ENCODE results near the gene SIRT3. TPM values are rescaled to one million over a fixed set of nuclear protein-coding genes. Genes with fewer than 3 reads are reported as not detected.
A peak's percentile ranks its signal among the peaks of the same experiment; 100 is the strongest.
"Not testable (repeated sequence)": the region's sequence is repeated elsewhere in the genome, so short reads cannot be mapped to it uniquely, and the experiment has no call there.

Gene SIRT3
- total and polyA plus RNA-seq, 2 experiments from 2014 or later: 14.9 to 15.5 TPM

DNA sequence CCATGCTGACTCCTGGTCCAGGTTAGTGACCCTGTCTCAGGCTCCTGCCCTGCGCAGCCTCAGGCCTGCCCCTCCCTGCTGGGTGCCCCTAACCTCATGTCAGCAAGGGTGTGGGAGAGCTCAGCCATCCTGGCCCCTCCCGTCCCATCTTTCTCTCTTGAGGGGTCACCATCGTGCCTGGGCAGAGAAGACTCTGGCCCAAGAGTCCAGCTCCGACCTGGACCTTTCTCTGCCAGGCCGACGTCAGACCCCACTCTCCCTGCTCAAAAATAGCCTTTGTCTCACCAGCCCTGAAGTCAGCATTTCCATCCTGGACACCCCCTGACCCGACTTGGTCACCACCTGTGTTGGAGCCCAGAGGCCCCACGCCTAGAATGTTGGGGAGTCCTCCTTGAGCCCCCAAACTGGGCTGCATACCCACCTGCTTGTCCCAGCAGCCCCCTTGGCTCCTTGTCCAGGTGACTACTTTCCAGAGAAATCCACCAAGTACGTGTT lies 38.4 kb downstream of the SIRT3 start:
- Histone ChIP-seq H4K20me1 (ENCODE audit: insufficient read depth) (no peaks in the 10 kb centered on the region), H3K27ac (no peak overlapping the region), H3K9me2 (ENCODE audit: insufficient read depth) (no peaks in the 10 kb centered on the region), H3K36me3 (ENCODE audit: low read depth) (no peaks in the 10 kb centered on the region; the same call in 1 of the 2 replicates), H3K27me3 (replicated peaks; ENCODE audit: insufficient read depth) (no peaks in the 10 kb centered on the region), H3K9ac (no peak overlapping the region), H2AFZ (no peak overlapping the region), H3F3A (ENCODE audit: insufficient read depth) (peaks cover 18% of the 10 kb centered on the region; the same call in 1 of the 2 replicates), H3K4me1 (ENCODE audit: insufficient read depth) (no peaks in the 10 kb centered on the region), H3K79me2 (ENCODE audit: insufficient read depth) (peaks cover 11% of the 10 kb centered on the region), H3K4me3 (no peak overlapping the region), H3K4me2 (ENCODE audit: unreplicated experiment) (no peak overlapping the region), H3K9me3 (ENCODE audit: low read depth) (no peaks in the 10 kb centered on the region)
- DNase-seq: no peak
- 62 to 80% methylated on average over 8 to 9 of the region's 9 CpGs for WGBS, 2 experiments (ENCODE audit: low coverage in 1 of 2, low lambda C conversion rate in 2 of 2, missing lambda C conversion rate in 2 of 2)
- TF ChIP-seq EZH2phosphoT487 (IDR thresholded peaks at IDR 0.05; ENCODE audit: insufficient read depth, low read depth) (no peak), EZH2 (IDR thresholded peaks at IDR 0.05; ENCODE audit: insufficient read depth, poor library complexity, severe bottlenecking) (no peak)
- in situ Hi-C loops (cut with MboI): no loop called here

DNA sequence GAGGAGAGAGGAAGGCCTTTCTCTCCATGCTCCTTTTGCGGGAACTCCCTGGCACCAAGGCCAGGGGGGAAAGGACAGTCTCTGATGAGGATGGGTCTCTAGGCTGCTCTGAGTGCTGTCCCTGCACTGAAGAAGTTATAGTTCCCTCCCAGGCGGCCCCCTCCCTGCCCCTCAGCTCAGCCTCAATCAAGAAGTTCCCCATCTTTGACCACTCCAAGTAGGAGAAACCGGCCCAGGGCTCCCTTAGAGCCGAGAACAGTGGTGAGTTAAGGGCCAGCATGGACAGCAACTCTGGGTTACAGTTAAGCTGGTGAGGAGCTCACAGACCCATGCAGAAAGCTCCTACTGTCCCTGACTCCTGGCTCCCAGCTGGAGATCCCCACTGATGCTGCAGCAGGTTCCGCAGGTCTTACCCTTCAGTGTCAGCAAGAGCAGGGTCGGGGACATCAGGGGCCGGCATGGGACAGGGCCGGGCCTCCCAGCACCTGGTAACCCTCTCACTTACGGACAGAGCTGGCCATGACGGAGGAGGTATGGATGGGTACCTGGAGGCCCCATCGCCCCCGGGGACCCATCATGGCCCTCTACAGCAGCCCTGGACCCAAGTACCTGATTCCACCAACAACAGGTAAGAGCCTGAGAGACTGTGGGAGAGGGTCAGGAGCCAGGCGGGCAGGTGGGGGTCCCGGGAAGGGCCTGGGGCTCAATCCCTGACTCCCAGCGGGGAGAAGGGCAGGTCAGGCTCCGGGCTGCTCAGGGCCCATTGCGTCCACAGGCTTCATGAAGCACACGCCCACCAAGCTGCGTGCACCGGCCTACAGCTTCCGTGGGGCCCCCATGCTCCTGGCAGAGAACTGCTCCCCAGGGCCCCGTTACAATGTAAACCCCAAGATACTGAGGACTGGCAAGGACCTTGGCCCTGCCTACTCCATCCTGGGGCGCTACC lies 39.1 kb downstream of the SIRT3 start:
- no peaks in the 10 kb centered on the region for H4K20me1 ChIP-seq (ENCODE audit: insufficient read depth)
- no peaks in the 10 kb centered on the region for H3K27me3 ChIP-seq (replicated peaks; ENCODE audit: insufficient read depth)
- no peak for TF ChIP-seq EZH2 (IDR thresholded peaks at IDR 0.05; ENCODE audit: insufficient read depth, poor library complexity, severe bottlenecking)
- no peak for TF ChIP-seq EZH2phosphoT487 (IDR thresholded peaks at IDR 0.05; ENCODE audit: insufficient read depth, low read depth)
- no peak overlapping the region for H3K9ac ChIP-seq
- 52 to 53% methylated on average over 20 to 22 of the region's 23 CpGs for WGBS, 2 experiments (ENCODE audit: low coverage in 1 of 2, low lambda C conversion rate in 2 of 2, missing lambda C conversion rate in 2 of 2)
- H3F3A ChIP-seq (ENCODE audit: insufficient read depth): peaks cover 11% of the 10 kb centered on the region; the same call in 1 of the 2 replicates
- no peak overlapping the region for H2AFZ ChIP-seq
- H3K4me2 ChIP-seq (ENCODE audit: unreplicated experiment): no peak overlapping the region
- H3K4me3 ChIP-seq: no peak overlapping the region
- no peaks in the 10 kb centered on the region; the same call in 1 of the 2 replicates for H3K36me3 ChIP-seq (ENCODE audit: low read depth)
- H3K9me2 ChIP-seq (ENCODE audit: insufficient read depth): no peaks in the 10 kb centered on the region
- DNase-seq: peak; percentile 37
- in situ Hi-C loops (cut with MboI): no loop called here
- no peak overlapping the region for H3K27ac ChIP-seq
- no peaks in the 10 kb centered on the region for H3K4me1 ChIP-seq (ENCODE audit: insufficient read depth)
- no peaks in the 10 kb centered on the region for H3K9me3 ChIP-seq (ENCODE audit: low read depth)
- H3K79me2 ChIP-seq (ENCODE audit: insufficient read depth): peaks cover 4% of the 10 kb centered on the region

DNA sequence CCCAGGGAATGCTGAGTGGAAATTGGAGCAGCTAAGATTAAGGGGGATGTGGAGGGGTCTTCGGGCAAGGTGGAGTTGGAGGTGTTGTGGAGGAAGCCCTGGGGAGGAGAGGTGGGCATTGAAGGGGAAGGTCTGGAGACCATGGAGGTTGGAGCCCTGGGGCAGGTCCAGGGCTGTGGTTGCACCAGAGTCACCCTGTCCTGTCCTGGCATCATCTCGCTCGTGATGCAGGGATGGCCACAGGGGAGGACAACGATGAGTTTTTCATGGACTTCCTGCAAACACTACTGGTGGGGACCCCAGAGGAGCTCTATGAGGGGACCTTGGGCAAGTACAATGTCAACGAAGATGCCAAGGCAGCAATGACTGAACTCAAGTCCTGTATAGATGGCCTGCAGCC lies 42.7 kb downstream of the SIRT3 start:
- H3K27ac ChIP-seq; H3K27me3 ChIP-seq (replicated peaks; ENCODE audit: insufficient read depth); H3K9me2 ChIP-seq (ENCODE audit: insufficient read depth); H3K36me3 ChIP-seq (ENCODE audit: low read depth); H3K9me3 ChIP-seq (ENCODE audit: low read depth); H3F3A ChIP-seq (ENCODE audit: insufficient read depth); H3K9ac ChIP-seq; H2AFZ ChIP-seq; H4K20me1 ChIP-seq (ENCODE audit: insufficient read depth); DNase-seq; in situ Hi-C loops (cut with MboI); H3K79me2 ChIP-seq (ENCODE audit: insufficient read depth); H3K4me1 ChIP-seq (ENCODE audit: insufficient read depth); H3K4me3 ChIP-seq; H3K4me2 ChIP-seq (ENCODE audit: unreplicated experiment): not testable (repeated sequence)
- 51 to 55% methylated on average over 5 of the region's 5 CpGs for WGBS, 2 experiments (ENCODE audit: low coverage in 1 of 2, low lambda C conversion rate in 2 of 2, missing lambda C conversion rate in 2 of 2)

DNA sequence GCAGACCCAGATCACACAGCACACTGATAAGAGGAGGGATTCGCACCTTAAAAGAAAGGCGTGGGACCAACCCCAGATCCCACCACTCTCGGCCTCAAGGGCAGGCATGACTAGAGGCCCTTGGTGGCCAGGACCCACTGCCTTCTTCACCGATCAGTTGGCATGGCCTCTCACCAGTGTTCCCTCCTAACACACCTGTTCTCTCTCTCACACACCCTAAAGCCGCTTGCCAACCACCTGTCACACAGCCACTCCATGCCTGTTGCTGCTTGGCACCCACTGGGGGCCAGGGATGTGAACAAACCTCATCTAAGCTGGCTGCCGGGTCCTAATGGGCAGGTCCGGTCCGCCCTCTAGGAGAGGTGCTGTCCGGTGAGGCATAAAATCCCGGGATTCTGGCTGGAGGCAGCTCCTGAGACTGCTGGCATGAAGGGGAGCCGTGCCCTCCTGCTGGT lies 43.4 kb downstream of the SIRT3 start, which contains the start of gene SCGB1C1:
Gene SCGB1C1 (plus strand): TSS at position 405 of the 455 bp plus-strand sequence. CDS start 22 bp downstream, at position 427.
- WGBS, 2 experiments (ENCODE audit: low coverage in 1 of 2, low lambda C conversion rate in 2 of 2, missing lambda C conversion rate in 2 of 2): 61 to 75% methylated on average over 3 to 4 of the region's 11 CpGs
- H3K4me3 ChIP-seq; H3K27ac ChIP-seq; H3K4me1 ChIP-seq (ENCODE audit: insufficient read depth); H3K79me2 ChIP-seq (ENCODE audit: insufficient read depth); H3K27me3 ChIP-seq (replicated peaks; ENCODE audit: insufficient read depth); H4K20me1 ChIP-seq (ENCODE audit: insufficient read depth); DNase-seq; H3K4me2 ChIP-seq (ENCODE audit: unreplicated experiment); H3K9me3 ChIP-seq (ENCODE audit: low read depth); H3K36me3 ChIP-seq (ENCODE audit: low read depth); H3F3A ChIP-seq (ENCODE audit: insufficient read depth); H2AFZ ChIP-seq; H3K9ac ChIP-seq; H3K9me2 ChIP-seq (ENCODE audit: insufficient read depth); in situ Hi-C loops (cut with MboI): not testable (repeated sequence)

DNA sequence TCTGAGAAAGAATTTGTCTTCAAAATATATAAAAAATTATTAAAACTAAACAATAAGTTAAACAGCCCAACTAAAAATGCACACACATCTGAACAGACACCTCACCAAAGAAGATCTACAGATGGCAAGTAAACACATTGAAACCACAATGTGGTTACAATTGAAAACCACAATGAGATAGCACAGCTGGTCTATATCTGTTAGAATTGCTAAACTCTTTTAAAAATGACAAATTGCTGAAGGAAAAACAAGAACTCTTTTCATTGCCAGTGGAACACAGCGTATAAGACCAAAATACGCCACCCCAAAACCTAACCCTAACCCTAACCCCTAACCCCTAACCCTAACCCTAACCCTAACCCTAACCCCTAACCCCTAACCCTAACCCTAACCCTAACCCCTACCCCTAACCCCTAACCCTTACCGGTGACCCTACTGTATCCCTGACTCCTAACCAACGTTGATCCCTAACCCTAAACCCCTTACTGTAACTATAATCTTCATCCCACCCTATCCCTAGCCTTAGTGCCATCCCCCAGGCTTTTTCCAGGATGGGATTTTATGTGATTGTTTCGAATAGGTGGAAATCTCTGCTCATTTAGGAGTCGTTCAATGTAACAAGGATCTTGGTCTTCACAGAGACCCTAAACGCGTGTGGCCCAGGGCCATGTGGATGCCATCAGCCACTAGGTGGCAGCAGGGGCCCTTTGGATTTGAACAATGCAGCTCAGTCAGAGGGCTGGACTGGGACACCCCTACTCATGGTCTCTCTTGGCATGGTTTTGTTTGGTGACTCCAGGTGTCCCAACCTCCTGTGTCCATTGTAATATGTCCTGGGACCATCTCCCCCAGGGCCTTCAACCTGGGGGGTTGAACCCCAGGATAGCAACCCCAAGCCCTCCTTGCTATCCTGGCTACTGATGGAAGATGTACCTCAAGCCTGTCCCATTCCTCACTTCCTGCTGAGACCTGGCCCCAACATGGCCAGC lies 44.4 kb downstream of the SIRT3 start:
- DNase-seq; H3K79me2 ChIP-seq (ENCODE audit: insufficient read depth); H3K27ac ChIP-seq; H3K4me3 ChIP-seq; H3K9me2 ChIP-seq (ENCODE audit: insufficient read depth); H3K36me3 ChIP-seq (ENCODE audit: low read depth); H3K4me2 ChIP-seq (ENCODE audit: unreplicated experiment); H3K27me3 ChIP-seq (replicated peaks; ENCODE audit: insufficient read depth); H3F3A ChIP-seq (ENCODE audit: insufficient read depth); H3K9ac ChIP-seq; in situ Hi-C loops (cut with MboI); H3K9me3 ChIP-seq (ENCODE audit: low read depth); H3K4me1 ChIP-seq (ENCODE audit: insufficient read depth); H2AFZ ChIP-seq; H4K20me1 ChIP-seq (ENCODE audit: insufficient read depth): not testable (repeated sequence)
- 52 to 77% methylated on average over 2 to 4 of the region's 8 CpGs for WGBS, 2 experiments (ENCODE audit: low coverage in 1 of 2, low lambda C conversion rate in 2 of 2, missing lambda C conversion rate in 2 of 2)

DNA sequence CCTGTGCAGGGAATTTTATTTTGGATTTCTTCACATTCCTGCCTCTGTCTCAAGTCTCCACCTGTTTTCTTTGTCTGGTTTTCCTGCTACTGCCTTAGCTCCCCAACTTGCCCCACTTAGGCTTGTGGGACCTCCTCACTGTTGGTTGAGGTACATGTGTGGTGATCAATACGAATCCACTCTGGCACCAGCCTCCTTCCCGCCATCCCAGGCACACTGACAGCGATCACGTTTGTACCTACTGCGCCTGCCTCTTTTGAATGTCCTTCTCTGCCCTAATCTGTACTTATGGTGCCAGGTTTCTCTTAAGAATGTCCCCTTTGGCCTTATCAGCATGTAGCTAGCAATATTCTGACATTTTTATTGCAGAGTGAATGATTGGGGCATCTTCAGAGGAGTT lies 45.6 kb downstream of the SIRT3 start:
- H3K9ac ChIP-seq; H3F3A ChIP-seq (ENCODE audit: insufficient read depth); H3K4me2 ChIP-seq (ENCODE audit: unreplicated experiment); H4K20me1 ChIP-seq (ENCODE audit: insufficient read depth); H3K27me3 ChIP-seq (replicated peaks; ENCODE audit: insufficient read depth); H3K9me2 ChIP-seq (ENCODE audit: insufficient read depth); H3K4me3 ChIP-seq; H2AFZ ChIP-seq; H3K4me1 ChIP-seq (ENCODE audit: insufficient read depth); DNase-seq; H3K27ac ChIP-seq; H3K9me3 ChIP-seq (ENCODE audit: low read depth); H3K79me2 ChIP-seq (ENCODE audit: insufficient read depth); H3K36me3 ChIP-seq (ENCODE audit: low read depth); in situ Hi-C loops (cut with MboI): not testable (repeated sequence)
- WGBS, 2 experiments (ENCODE audit: low coverage in 1 of 2, low lambda C conversion rate in 2 of 2, missing lambda C conversion rate in 2 of 2): 75 to 76% methylated on average over 5 of the region's 5 CpGs

All from GM23248 (cell line).